Left lung (tissue), 10 donors: ENCODE results near the gene MLPH. TPM values are rescaled to one million over a fixed set of nuclear protein-coding genes. Genes with fewer than 3 reads are reported as not detected.

Source experiments
- ATAC-seq: fragments of 200-7000 bp; cut with Tn5 transposase; one replicate; pipeline ENCODE4 v1.9.1; 2020; ENCODE audit warnings: moderate library complexity
- DNase-seq, 4 donors: peaks; one replicate each; pipeline ENCODE4 v3.0.0-alpha.2; 2013 to 2020
- H3K27ac ChIP-seq, 2 donors: fragments of 200-600 bp; sonication (generic) in 1 of 2; one replicate each; pipeline versions ENCODE4 v1.5.0 to v1.8.0; 2020 to 2021
- H3K27me3 ChIP-seq, 2 donors: fragments of 200-600 bp; sonication (generic) in 1 of 2; one replicate each; pipeline versions ENCODE4 v1.5.0 to v1.8.0; 2020 to 2021
- H3K36me3 ChIP-seq, 2 donors: fragments of 200-600 bp; sonication (generic) in 1 of 2; one replicate each; pipeline versions ENCODE4 v1.5.0 to v1.8.0; 2020 to 2021
- H3K4me1 ChIP-seq, 2 donors: fragments of 200-600 bp; one replicate each; pipeline ENCODE4 v1.8.0; 2021
- H3K4me3 ChIP-seq, 2 donors: fragments of 200-600 bp; sonication (generic) in 1 of 2; one replicate each; pipeline versions ENCODE4 v1.5.0 to v1.8.0; 2020 to 2021; ENCODE audit warnings: mild to moderate bottlenecking in 1 of 2
- H3K9me3 ChIP-seq, 2 donors: fragments of 200-600 bp; sonication (generic) in 1 of 2; one replicate each; pipeline versions ENCODE4 v1.5.0 to v1.8.0; 2020 to 2021
- intact Hi-C, 2 donors: fragments of 100-400 bp; cut with DNase I; formaldehyde crosslinking; loops; one replicate each; pipeline versions ENCODE4 v1.11.2 to v1.14.2; 2022
- polyA plus RNA-seq, 6 donors: library from polyadenylated mRNA; unstranded; fragments of 120-200 nt; gene quantifications; one replicate each; pipeline ENCODE4 v1.2.1, GENCODE V29; 2013; ENCODE audit not compliant: insufficient read length in 6 of 6
- total RNA-seq, 2 donors: library from RNA; stranded (reverse); fragmentation: NEBNext Ultra II Directional; extraction: Animal tissue kit (Norgen Biotek cat#: 25700); gene quantifications; one replicate each; pipeline ENCODE4 v1.2.1, GENCODE V29; 2021
- TF ChIP-seq, protein P1 (sequence below), 2 donors: fragments of 200-600 bp; sonication (generic) in 1 of 2; IDR thresholded peaks; one replicate each; pipeline versions ENCODE4 v1.5.0 to v1.8.0; 2021; ENCODE audit warnings: antibody characterized with exemption in 2 of 2
- donor health status: DM: no; HTN: yes; CAD: no.
- donor health status: DM: no; HTN: no; CAD: no.

MLPH gene
- total and polyA plus RNA-seq, 8 donors = 1.9 to 296 (median 3.2) TPM

DNA sequence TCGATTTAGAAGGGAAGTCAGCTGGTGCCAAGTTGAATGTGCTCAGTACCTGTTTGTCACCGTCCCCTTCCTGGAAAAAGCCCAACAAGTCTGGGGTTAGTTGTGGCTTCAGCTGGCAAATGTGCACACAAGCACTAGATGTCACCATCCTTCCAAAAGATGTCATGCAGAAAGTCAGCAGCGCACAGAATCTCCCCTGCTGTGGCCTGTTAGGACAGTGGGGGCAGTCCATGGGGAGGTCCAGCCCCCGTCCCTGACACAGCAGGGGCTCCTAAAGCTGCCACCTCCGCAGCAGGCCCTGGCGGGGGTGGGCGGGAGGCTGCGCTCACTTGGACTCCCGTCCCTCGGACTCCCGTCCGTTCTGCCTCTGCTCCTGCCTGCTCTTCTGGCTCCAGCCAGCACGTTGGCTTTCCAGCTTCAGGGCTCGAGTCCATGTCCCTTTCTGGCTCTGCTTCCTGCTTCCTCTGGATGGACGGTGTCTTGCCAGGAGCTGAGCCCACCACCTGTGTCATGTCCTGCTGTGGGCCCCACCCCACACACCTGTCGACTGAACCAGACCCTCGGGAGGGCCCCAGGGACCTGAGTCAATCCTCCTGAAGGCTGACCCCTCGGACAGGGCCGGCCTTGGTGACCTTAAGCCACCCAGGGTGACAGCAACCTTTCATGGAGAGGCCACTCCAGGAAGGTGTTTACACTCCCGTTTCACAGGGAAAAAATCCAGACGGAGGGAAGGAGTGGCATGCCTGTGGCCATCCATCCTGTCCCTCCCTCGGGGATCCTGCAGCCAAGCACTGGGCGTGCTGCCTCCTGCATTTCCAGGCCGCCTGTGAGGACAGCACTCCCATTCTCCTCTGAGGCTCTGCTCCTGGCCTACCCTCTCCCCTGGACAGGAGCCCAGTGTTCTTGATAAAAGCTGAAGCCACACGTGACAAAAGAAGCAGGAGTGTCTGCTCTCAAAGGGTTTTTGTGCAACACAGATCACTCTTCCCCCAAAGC is 95.0 kb downstream of the MLPH start:
- Histone ChIP-seq H3K36me3 (no peaks in the 10 kb centered on the region), H3K9me3 (no peaks in the 10 kb centered on the region), H3K4me3 (no peak overlapping the region), H3K27me3 (no peaks in the 10 kb centered on the region), H3K27ac (peak overlapping the region; percentile 20 to 33), H3K4me1 (peaks cover 0 to 11% of the 10 kb centered on the region in 2 donors)
- intact Hi-C loops = loop anchor here in 1 of 2 donors (10.0 kb wide), 1 partner anchor 163 kb away; no protein-coding TSS in a partner anchor
- DNase-seq = peak; percentile 58 to 79 (median 72)
- TF ChIP-seq, protein P1, sequence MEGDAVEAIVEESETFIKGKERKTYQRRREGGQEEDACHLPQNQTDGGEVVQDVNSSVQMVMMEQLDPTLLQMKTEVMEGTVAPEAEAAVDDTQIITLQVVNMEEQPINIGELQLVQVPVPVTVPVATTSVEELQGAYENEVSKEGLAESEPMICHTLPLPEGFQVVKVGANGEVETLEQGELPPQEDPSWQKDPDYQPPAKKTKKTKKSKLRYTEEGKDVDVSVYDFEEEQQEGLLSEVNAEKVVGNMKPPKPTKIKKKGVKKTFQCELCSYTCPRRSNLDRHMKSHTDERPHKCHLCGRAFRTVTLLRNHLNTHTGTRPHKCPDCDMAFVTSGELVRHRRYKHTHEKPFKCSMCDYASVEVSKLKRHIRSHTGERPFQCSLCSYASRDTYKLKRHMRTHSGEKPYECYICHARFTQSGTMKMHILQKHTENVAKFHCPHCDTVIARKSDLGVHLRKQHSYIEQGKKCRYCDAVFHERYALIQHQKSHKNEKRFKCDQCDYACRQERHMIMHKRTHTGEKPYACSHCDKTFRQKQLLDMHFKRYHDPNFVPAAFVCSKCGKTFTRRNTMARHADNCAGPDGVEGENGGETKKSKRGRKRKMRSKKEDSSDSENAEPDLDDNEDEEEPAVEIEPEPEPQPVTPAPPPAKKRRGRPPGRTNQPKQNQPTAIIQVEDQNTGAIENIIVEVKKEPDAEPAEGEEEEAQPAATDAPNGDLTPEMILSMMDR (IDR thresholded peaks at IDR 0.05) = peak; percentile 23 to 26
- ATAC-seq = peak; percentile 87

DNA sequence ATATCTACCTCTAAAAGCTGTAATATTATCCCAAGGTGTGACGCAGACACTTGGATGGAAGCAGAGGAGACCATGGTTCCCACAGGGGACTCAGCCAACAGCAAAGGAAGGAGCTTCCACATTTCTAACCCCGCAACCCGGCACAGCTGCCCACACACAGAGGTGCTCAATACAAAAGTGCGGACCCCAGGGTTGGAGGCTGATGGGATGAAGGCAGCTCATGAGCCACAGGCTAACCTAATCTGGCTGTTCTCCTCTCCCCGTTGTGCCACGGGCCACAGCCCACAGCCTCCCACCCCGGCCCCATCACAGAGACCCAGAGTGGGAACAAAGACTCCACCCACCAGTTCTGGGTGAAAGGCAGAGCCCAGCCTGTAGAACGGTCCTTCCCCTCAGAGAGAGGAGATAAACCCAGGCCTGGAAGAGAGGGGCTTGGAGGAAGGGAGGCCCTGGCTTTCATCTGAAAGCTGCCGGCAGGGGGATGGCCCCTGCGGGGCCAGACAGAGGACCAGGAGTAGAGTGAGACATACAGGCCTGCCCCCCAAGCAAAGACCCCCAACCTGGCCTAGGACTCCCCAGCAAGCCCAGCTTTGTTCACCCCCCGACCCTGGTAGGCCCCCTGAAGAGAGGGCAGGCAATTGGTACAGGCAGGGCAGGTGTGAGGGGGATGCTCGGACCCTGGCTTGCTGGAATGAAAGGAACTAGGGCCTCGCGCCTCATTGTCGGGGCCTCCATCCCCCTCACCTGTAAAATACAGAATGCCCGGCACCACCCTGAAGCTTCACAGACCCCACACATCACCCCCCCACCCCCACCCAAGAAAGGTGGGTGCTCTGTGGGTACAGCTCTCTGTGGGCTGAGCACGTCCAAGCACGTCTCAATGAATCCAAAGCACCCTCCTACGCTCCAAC is 96.6 kb downstream of the MLPH start:
- peaks cover 0 to 11% of the 10 kb centered on the region in 2 donors for H3K4me1 ChIP-seq
- intact Hi-C loops = loop anchor here in 1 of 2 donors (10.0 kb wide), 1 partner anchor 161 kb away; no protein-coding TSS in a partner anchor
- H3K27ac ChIP-seq = no peak overlapping the region
- ATAC-seq (no peak), DNase-seq (no peak)
- TF ChIP-seq, protein P1 (IDR thresholded peaks at IDR 0.05) = no peak
- no peaks in the 10 kb centered on the region for H3K36me3 ChIP-seq
- H3K27me3 ChIP-seq = no peaks in the 10 kb centered on the region
- H3K4me3 ChIP-seq = no peak overlapping the region
- no peaks in the 10 kb centered on the region for H3K9me3 ChIP-seq

DNA sequence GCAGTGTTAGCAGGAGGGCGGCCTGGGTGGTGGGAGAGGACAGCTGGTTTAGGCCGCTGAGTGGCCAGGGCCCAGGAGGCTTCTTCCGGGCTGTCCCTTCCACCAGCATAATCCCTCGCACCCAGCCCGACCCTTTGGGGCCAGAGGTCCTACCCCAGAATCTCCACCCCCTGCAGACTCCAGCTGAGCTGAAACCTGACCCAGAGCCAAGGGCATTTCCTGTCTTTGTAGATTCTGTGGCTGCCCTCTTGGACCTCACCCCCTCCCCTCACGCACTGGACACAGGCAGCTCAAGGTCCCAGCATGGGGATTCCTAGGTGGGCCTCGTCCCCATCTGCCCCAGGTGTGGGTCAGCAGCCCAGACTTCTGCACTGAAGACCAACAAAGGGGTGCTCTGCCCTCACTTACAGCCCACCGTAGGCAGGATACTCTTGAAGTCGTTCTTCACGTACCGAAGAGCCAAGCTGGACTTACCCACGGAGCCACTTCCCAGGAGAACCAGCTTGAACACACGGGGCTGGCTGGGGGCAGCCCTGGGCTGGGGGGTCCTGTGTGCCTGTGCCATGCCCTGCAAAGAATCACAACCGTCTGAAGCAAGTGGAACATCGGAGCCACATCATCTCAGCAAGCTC is 98.7 kb downstream of the MLPH start:
- H3K27me3 ChIP-seq = no peaks in the 10 kb centered on the region
- H3K36me3 ChIP-seq = no peaks in the 10 kb centered on the region
- intact Hi-C loops = loop anchor here in 1 of 2 donors (10.0 kb wide), 1 partner anchor 159 kb away; no protein-coding TSS in a partner anchor
- ATAC-seq (no peak), DNase-seq (no peak)
- H3K4me1 ChIP-seq = peaks cover 0 to 12% of the 10 kb centered on the region in 2 donors
- no peaks in the 10 kb centered on the region for H3K9me3 ChIP-seq
- no peak overlapping the region for H3K4me3 ChIP-seq
- TF ChIP-seq, protein P1 (IDR thresholded peaks at IDR 0.05) = no peak
- H3K27ac ChIP-seq = no peak overlapping the region

DNA sequence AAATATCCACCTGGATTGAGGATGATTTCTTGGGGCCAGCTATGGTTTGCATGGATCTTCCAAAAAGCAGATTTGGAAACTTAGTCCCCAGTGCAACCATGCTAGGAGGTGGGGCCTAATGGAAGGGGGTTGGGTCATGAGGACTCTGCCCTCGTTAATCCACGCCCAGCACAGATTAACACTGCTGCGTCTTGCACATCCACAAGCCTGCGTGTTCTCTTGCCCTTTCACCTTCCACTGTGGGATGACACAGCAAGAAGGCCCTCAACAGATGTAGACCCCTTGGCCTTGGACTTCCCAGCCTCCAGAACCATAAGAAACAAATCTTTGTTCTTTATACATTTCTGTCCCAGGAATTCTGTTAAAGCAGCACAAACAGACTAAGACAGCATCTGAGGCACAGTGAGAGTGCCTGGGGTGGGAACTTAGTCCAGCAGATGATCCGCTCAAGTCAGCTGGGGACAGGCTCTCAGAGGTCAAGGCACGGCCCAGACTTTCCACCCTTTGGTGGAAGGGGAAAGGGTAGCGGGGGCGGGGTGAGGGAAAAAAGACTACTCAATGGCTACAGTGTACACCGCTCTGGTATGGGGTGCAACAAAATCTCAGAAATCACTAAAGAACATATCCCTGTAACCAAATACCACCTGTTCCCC is 101.1 kb downstream of the MLPH start:
- intact Hi-C loops = loop anchor here in 1 of 2 donors (10.0 kb wide), 1 partner anchor 157 kb away; no protein-coding TSS in a partner anchor
- Histone ChIP-seq H3K4me3 (peak overlapping the region in 1 of 2 donors; percentile 23), H3K9me3 (no peaks in the 10 kb centered on the region), H3K36me3 (no peaks in the 10 kb centered on the region), H3K27ac (no peak overlapping the region), H3K4me1 (peaks cover 0 to 13% of the 10 kb centered on the region in 2 donors), H3K27me3 (no peaks in the 10 kb centered on the region)
- ATAC-seq = no peak
- TF ChIP-seq, protein P1 (IDR thresholded peaks at IDR 0.05) = no peak
- no peak for DNase-seq
